Neural cell (in vitro differentiated cells): Measurements from ENCODE around the gene HS2ST1. TPM values are rescaled to one million over a fixed set of nuclear protein-coding genes. Genes with fewer than 3 reads are reported as not detected.
"Not testable (repeated sequence)": the region's sequence is repeated elsewhere in the genome, so short reads cannot be mapped to it uniquely, and the experiment has no call there.

Experiments
- H2AFZ ChIP-seq: fragments of 200-600, 300-800 bp; sonication (generic), shearing (Covaris generic); 2 replicates; pipeline ENCODE4 v1.6.0; 2014; ENCODE audit warnings: low read depth, mild to moderate bottlenecking, antibody characterized with exemption, low read length, moderate library complexity
- H3F3A ChIP-seq: fragments of 200-600 bp; shearing (Covaris generic); 2 replicates; pipeline ENCODE4 v1.6.1; 2016; ENCODE audit warnings: mild to moderate bottlenecking, moderate library complexity, mixed read lengths, antibody characterized with exemption, low read length; ENCODE audit not compliant: insufficient read depth, poor library complexity, severe bottlenecking
- H3K27ac ChIP-seq: fragments of 200-600, 300-800 bp; sonication (generic), shearing (Covaris generic); 2 replicates; pipeline ENCODE4 v1.5.1; 2014; ENCODE audit warnings: mild to moderate bottlenecking, low read length, moderate library complexity
- H3K27me3 ChIP-seq: fragments of 300-800, 200-600 bp; sonication (generic), shearing (Covaris generic); 2 replicates; pipeline ENCODE4 v1.6.0; 2014; ENCODE audit warnings: mild to moderate bottlenecking, low read depth, low read length, moderate library complexity; ENCODE audit not compliant: insufficient read depth
- H3K36me3 ChIP-seq: fragments of 300-800, 200-600 bp; sonication (generic), shearing (Covaris generic); 2 replicates; pipeline ENCODE4 v1.5.1; 2014; ENCODE audit warnings: mild to moderate bottlenecking, antibody characterized with exemption, low read length, moderate library complexity; ENCODE audit not compliant: insufficient read depth
- H3K4me2 ChIP-seq: fragments of 300-800, 200-600 bp; sonication (generic), shearing (Covaris generic); 2 replicates; pipeline ENCODE4 v1.6.0; 2014; ENCODE audit warnings: mild to moderate bottlenecking, low read length
- H3K4me3 ChIP-seq: fragments of 300-800, 200-600 bp; sonication (generic), shearing (Covaris generic); 2 replicates; pipeline ENCODE4 v1.5.1; 2014; ENCODE audit warnings: mild to moderate bottlenecking, low read length, moderate library complexity
- H3K79me2 ChIP-seq: fragments of 200-600 bp; shearing (Covaris generic); replicated peaks from 2 replicates; pipeline ENCODE4 v1.6.0; 2014; ENCODE audit warnings: mild to moderate bottlenecking, low read length, moderate library complexity; ENCODE audit not compliant: insufficient read depth
- H3K9ac ChIP-seq: fragments of 300-800, 200-600 bp; sonication (generic), shearing (Covaris generic); 2 replicates; pipeline ENCODE4 v1.6.1; 2016; ENCODE audit warnings: mild to moderate bottlenecking, low read length, mixed read lengths
- H3K9me2 ChIP-seq: fragments of 200-600 bp; shearing (Covaris generic); 2 replicates; pipeline ENCODE4 v1.6.1; 2016; ENCODE audit warnings: mild to moderate bottlenecking, low read length, mixed read lengths; ENCODE audit not compliant: insufficient read depth
- H3K9me3 ChIP-seq: fragments of 200-600, 300-800 bp; sonication (generic), shearing (Covaris generic); 2 replicates; pipeline ENCODE4 v1.6.1; 2016; ENCODE audit warnings: mild to moderate bottlenecking, mixed run types, low read length, moderate library complexity, mixed read lengths
- H4K20me1 ChIP-seq: fragments of 200-600 bp; shearing (Covaris generic); 2 replicates; pipeline ENCODE4 v1.6.1; 2016; ENCODE audit warnings: mild to moderate bottlenecking, mixed run types; ENCODE audit not compliant: insufficient read depth
- EP300 ChIP-seq: fragments of 450-650 bp; conservative IDR thresholded peaks from 2 replicates; pipeline ENCODE4 v1.6.1; 2014; ENCODE audit warnings: antibody characterized with exemption, mild to moderate bottlenecking, moderate library complexity; ENCODE audit not compliant: poor library complexity, severe bottlenecking
- EZH2 ChIP-seq: fragments of 200-600, 300-800 bp; shearing (Covaris generic), sonication (generic); IDR thresholded peaks from 2 replicates; pipeline ENCODE4 v1.6.1; 2014; ENCODE audit warnings: antibody characterized with exemption, low read length, borderline replicate concordance, mild to moderate bottlenecking; ENCODE audit not compliant: insufficient read depth, poor library complexity, severe bottlenecking
- MXI1 ChIP-seq: fragments of 450-650 bp; conservative IDR thresholded peaks from 2 replicates; pipeline ENCODE4 v1.6.1; 2014; ENCODE audit warnings: antibody characterized with exemption, mild to moderate bottlenecking; ENCODE audit not compliant: poor library complexity, severe bottlenecking
- POLR2AphosphoS5 ChIP-seq: IDR thresholded peaks from 2 replicates; pipeline ENCODE4 v1.6.1; 2012
- RAD21 ChIP-seq: fragments of 450-650 bp; conservative IDR thresholded peaks from 2 replicates; pipeline ENCODE4 v1.6.1; 2014; ENCODE audit warnings: antibody characterized with exemption, mild to moderate bottlenecking, moderate library complexity
- SMC3 ChIP-seq: fragments of 450-650 bp; conservative IDR thresholded peaks from 2 replicates; pipeline ENCODE4 v1.6.1; 2014; ENCODE audit warnings: antibody characterized with exemption, mild to moderate bottlenecking, moderate library complexity; ENCODE audit not compliant: poor library complexity
- TAF1 ChIP-seq: IDR thresholded peaks from 2 replicates; pipeline ENCODE4 v1.6.1; 2012; ENCODE audit warnings: low read depth
- polyA plus RNA-seq: library from polyadenylated mRNA; depleted of rRNA; stranded (reverse); fragments of >200 nt; gene quantifications from 2 replicates; pipeline ENCODE4 v1.2.3, GENCODE V29; 2014
- TF ChIP-seq, protein P1 (sequence below): fragments of 450-650 bp; IDR thresholded peaks from 2 replicates; pipeline ENCODE4 v1.5.1; 2014; ENCODE audit warnings: antibody characterized with exemption, mild to moderate bottlenecking, moderate library complexity; ENCODE audit not compliant: poor library complexity, severe bottlenecking
- TF ChIP-seq, protein P2 (sequence below): IDR thresholded peaks from 2 replicates; pipeline ENCODE4 v1.6.1; 2012; ENCODE audit warnings: borderline replicate concordance

HS2ST1 gene
- polyA plus RNA-seq, 1 donor from 2014 or later = 24.7 TPM

DNA sequence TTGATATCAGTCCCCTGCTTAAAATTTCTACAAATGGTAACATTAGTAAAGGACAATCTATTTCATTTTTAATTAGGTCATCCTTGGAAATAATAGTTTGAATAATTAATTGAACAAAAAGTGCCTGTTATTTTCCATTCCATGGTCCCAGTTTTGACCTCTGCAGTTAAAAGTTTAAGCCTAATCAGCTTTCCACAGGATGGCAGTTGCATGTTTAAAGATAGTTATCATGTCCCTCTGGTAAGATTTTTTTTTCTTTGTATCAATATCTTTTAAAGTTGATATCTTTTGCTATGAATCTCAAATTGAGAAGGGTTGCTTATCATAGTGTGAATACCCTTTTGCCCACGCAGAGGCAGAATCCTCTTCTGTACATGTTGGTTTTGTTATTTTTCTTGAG lies 90.4 kb downstream of the HS2ST1 start:
- no peaks in the 10 kb centered on the region for H3F3A ChIP-seq
- no peaks in the 10 kb centered on the region for H3K27me3 ChIP-seq
- no peak overlapping the region for H2AFZ ChIP-seq
- H3K79me2 ChIP-seq = peaks cover 11% of the 10 kb centered on the region
- H3K4me2 ChIP-seq = no peak overlapping the region
- no peaks in the 10 kb centered on the region for H3K36me3 ChIP-seq
- no peak for TF ChIP-seq SMC3
- H3K9me2 ChIP-seq = no peaks in the 10 kb centered on the region
- no peak overlapping the region for H3K4me3 ChIP-seq
- no peak overlapping the region for H3K27ac ChIP-seq
- no peak overlapping the region for H3K9ac ChIP-seq
- H4K20me1 ChIP-seq = no peaks in the 10 kb centered on the region
- no peaks in the 10 kb centered on the region for H3K9me3 ChIP-seq

DNA sequence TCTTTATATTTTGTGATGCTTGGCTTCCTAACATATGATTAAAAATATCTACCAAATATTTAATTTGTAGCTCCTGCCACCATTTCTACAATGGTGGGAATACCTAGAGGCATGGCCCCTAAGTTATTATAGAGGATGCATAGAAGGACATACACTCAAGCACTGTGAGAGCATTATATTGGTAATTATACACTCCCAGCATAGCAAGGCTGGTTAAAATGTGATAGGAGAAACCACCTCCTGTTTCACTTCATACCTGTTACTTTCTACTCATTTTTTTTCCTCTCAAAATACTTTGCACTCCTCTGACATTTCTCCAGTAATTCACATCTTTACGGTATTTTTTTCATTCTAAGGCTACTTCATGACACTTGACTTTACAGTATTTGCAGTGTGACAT lies 92.9 kb downstream of the HS2ST1 start:
- no peak overlapping the region for H3K4me2 ChIP-seq
- no peaks in the 10 kb centered on the region for H3K36me3 ChIP-seq
- H3F3A ChIP-seq = no peaks in the 10 kb centered on the region
- no peak for TF ChIP-seq EZH2
- TF ChIP-seq POLR2AphosphoS5 = no peak
- no peak for TF ChIP-seq MXI1
- TF ChIP-seq TAF1 = no peak
- no peak for TF ChIP-seq RAD21
- no peak for TF ChIP-seq SMC3
- TF ChIP-seq, protein P1, sequence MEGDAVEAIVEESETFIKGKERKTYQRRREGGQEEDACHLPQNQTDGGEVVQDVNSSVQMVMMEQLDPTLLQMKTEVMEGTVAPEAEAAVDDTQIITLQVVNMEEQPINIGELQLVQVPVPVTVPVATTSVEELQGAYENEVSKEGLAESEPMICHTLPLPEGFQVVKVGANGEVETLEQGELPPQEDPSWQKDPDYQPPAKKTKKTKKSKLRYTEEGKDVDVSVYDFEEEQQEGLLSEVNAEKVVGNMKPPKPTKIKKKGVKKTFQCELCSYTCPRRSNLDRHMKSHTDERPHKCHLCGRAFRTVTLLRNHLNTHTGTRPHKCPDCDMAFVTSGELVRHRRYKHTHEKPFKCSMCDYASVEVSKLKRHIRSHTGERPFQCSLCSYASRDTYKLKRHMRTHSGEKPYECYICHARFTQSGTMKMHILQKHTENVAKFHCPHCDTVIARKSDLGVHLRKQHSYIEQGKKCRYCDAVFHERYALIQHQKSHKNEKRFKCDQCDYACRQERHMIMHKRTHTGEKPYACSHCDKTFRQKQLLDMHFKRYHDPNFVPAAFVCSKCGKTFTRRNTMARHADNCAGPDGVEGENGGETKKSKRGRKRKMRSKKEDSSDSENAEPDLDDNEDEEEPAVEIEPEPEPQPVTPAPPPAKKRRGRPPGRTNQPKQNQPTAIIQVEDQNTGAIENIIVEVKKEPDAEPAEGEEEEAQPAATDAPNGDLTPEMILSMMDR = no peak
- TF ChIP-seq, protein P2, sequence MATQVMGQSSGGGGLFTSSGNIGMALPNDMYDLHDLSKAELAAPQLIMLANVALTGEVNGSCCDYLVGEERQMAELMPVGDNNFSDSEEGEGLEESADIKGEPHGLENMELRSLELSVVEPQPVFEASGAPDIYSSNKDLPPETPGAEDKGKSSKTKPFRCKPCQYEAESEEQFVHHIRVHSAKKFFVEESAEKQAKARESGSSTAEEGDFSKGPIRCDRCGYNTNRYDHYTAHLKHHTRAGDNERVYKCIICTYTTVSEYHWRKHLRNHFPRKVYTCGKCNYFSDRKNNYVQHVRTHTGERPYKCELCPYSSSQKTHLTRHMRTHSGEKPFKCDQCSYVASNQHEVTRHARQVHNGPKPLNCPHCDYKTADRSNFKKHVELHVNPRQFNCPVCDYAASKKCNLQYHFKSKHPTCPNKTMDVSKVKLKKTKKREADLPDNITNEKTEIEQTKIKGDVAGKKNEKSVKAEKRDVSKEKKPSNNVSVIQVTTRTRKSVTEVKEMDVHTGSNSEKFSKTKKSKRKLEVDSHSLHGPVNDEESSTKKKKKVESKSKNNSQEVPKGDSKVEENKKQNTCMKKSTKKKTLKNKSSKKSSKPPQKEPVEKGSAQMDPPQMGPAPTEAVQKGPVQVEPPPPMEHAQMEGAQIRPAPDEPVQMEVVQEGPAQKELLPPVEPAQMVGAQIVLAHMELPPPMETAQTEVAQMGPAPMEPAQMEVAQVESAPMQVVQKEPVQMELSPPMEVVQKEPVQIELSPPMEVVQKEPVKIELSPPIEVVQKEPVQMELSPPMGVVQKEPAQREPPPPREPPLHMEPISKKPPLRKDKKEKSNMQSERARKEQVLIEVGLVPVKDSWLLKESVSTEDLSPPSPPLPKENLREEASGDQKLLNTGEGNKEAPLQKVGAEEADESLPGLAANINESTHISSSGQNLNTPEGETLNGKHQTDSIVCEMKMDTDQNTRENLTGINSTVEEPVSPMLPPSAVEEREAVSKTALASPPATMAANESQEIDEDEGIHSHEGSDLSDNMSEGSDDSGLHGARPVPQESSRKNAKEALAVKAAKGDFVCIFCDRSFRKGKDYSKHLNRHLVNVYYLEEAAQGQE = no peak
- no peak for TF ChIP-seq EP300
- no peak overlapping the region for H3K4me3 ChIP-seq
- no peak overlapping the region for H2AFZ ChIP-seq
- no peak overlapping the region for H3K27ac ChIP-seq
- no peaks in the 10 kb centered on the region for H3K9me2 ChIP-seq
- no peaks in the 10 kb centered on the region for H3K9me3 ChIP-seq
- H3K79me2 ChIP-seq = peaks cover 11% of the 10 kb centered on the region
- H3K9ac ChIP-seq = no peak overlapping the region
- H4K20me1 ChIP-seq = no peaks in the 10 kb centered on the region
- no peaks in the 10 kb centered on the region for H3K27me3 ChIP-seq

DNA sequence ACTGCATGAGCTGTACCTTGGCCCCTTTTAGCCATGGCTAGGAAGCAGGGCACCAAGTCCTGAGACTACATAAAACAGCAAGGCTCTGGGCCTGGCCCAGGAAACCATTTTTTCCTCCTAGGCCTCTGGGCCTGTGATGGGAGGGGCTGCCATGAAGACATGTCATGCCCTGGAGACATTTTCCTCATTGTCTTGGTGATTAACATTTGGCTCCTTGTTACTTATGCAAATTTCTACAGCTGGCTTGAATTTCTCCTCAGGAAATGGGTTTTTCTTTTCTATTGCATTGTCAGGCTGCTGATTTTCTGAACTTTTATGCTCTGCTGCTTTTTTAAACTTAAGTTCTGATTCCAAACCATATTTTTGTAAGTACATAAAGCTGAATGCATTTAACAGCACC lies 99.0 kb downstream of the HS2ST1 start:
- H3F3A ChIP-seq, H2AFZ ChIP-seq, H3K27me3 ChIP-seq, H3K4me2 ChIP-seq, H3K9me3 ChIP-seq, H3K36me3 ChIP-seq, H3K79me2 ChIP-seq, H3K9me2 ChIP-seq, H3K27ac ChIP-seq, H3K9ac ChIP-seq, H3K4me3 ChIP-seq, H4K20me1 ChIP-seq: not testable (repeated sequence)
